GM12872 (cell line): ENCODE results near the gene EYA4.

ENCODE experiments used
- TF ChIP-seq, protein P1 (sequence below): IDR thresholded peaks from 3 replicates; pipeline ENCODE4 v1.5.1; 2011; ENCODE audit warnings: low read depth, mild to moderate bottlenecking, low read length, moderate library complexity; ENCODE audit not compliant: insufficient read depth

The EYA4 gene

GRCh38 chr6:133467231-133467981 lies 226.2 kb downstream of the EYA4 start:
- TF ChIP-seq, protein P1, sequence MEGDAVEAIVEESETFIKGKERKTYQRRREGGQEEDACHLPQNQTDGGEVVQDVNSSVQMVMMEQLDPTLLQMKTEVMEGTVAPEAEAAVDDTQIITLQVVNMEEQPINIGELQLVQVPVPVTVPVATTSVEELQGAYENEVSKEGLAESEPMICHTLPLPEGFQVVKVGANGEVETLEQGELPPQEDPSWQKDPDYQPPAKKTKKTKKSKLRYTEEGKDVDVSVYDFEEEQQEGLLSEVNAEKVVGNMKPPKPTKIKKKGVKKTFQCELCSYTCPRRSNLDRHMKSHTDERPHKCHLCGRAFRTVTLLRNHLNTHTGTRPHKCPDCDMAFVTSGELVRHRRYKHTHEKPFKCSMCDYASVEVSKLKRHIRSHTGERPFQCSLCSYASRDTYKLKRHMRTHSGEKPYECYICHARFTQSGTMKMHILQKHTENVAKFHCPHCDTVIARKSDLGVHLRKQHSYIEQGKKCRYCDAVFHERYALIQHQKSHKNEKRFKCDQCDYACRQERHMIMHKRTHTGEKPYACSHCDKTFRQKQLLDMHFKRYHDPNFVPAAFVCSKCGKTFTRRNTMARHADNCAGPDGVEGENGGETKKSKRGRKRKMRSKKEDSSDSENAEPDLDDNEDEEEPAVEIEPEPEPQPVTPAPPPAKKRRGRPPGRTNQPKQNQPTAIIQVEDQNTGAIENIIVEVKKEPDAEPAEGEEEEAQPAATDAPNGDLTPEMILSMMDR: no peak

DNA sequence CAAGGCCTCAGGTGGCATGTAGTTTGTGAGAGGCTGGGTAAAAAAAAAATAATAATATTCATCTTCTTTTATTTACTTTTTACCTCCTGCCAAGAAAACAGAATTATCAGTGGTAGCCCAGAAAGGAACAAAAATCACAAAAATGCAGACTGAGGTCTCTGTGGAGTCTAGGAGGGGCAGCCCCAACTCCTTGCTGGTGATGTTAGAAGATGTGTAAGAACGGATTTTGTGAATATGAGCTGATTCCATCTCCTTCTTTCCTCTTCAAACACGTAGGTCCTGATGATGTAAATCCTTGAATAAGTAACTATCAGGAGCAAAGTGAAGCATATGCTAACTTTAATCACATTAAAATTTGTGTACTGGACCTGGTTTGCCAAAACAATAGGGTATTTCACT lies 226.8 kb downstream of the EYA4 start:
- TF ChIP-seq, protein P1: no peak

DNA sequence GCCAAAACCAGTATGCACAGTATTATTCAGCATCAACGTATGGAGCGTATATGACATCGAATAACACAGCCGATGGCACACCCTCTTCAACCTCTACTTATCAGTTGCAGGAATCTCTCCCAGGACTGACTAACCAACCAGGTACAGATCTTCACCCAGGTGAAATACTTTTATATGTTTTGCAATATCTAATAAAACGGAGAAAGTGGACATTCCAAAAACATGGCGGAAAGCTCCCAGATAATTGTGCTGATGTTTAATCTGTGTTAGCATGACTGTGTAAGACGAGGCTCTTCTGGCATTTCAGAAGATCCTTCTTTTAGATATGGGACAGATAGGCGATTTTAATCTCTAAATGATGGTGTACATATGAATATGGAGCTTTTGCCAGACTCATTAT lies 227.4 kb downstream of the EYA4 start:
- TF ChIP-seq, protein P1: no peak

DNA sequence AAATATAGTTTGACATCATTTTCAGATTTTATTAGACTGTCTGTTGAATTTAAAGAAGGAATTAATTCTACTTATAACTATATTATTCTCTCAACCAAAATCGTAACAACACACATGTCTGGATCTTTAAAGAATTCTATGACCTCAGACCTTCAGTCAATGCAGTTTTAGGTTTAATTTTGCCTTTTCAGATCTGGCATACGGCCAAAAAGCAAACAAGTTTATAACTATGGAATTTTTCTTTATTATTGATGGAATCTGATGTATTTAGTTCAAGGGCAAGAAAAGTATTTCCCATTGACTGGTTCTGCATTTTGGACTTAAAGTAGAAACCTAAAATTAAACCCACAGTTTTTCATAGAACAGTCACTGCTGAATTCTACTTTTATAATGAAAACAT lies 233.4 kb downstream of the EYA4 start:
- TF ChIP-seq, protein P1: no peak

- TF ChIP-seq, protein P1: no peak
Measured at GRCh38 chr6:133478673-133479072, 237.5 kb downstream of the EYA4 start.

- TF ChIP-seq, protein P1: no peak
Measured at GRCh38 chr6:133487174-133487573, 246.0 kb downstream of the EYA4 start.

- TF ChIP-seq, protein P1: no peak
Measured at GRCh38 chr6:133495205-133495903, 254.2 kb downstream of the EYA4 start.
